Adrenal gland (tissue), 12 donors: ENCODE data around the gene RAI14. TPM values are rescaled to one million over a fixed set of nuclear protein-coding genes. Genes with fewer than 3 reads are reported as not detected.
"Not testable (repeated sequence)": the region's sequence is repeated elsewhere in the genome, so short reads cannot be mapped to it uniquely, and the experiment has no call there.

Source experiments
- DNase-seq, 7 donors: peaks; one replicate each; pipeline ENCODE4 v3.0.0-alpha.2; 2019 to 2020
- H3K27ac ChIP-seq, 5 donors: fragments of 200-600 bp; sonication (generic) in 4 of 5; 1 replicate in 3 of 5; 2 replicates in 2 of 5; pipeline versions ENCODE4 v1.5.1 to v1.8.0; 2016 to 2020; ENCODE audit warnings: mild to moderate bottlenecking in 1 of 5
- H3K27me3 ChIP-seq: fragments of 200-600 bp; 2 replicates; pipeline ENCODE4 v1.8.0; 2021
- H3K36me3 ChIP-seq, 2 donors: fragments of 200-600 bp; replicated peaks in 1 of 2; 1 replicate in 1 of 2; 2 replicates in 1 of 2; pipeline versions ENCODE4 v1.5.1 to v1.8.0; 2018 to 2022
- H3K4me1 ChIP-seq, 2 donors: fragments of 200-600 bp; replicated peaks in 1 of 2; 1 replicate in 1 of 2; 2 replicates in 1 of 2; pipeline versions ENCODE4 v1.5.1 to v1.8.0; 2018 to 2021
- H3K4me3 ChIP-seq, 4 donors: fragments of 200-600 bp; sonication (generic) in 3 of 4; one replicate each; pipeline ENCODE4 v1.5.1; 2016 to 2018
- H3K9me3 ChIP-seq, 3 donors: fragments of 200-600 bp; sonication (generic) in 1 of 3; replicated peaks in 1 of 3; 1 replicate in 2 of 3; 2 replicates in 1 of 3; pipeline versions ENCODE4 v1.5.1 to v1.8.0; 2016 to 2021
- POLR2A ChIP-seq, 2 donors: fragments of 450-650 bp; IDR thresholded peaks; one replicate each; pipeline ENCODE4 v1.6.1; 2017; ENCODE audit warnings: antibody characterized with exemption in 2 of 2, mild to moderate bottlenecking in 2 of 2, moderate library complexity in 1 of 2
- WGBS, 4 donors: extraction: QIAGEN DNeasy Blood & Tissue Kit in 2 of 4; methylation state at CpG; one replicate each; pipeline versions ENCODE4 v1.1.5 to v1.1.7; 2013 to 2017; 5-methylcytosine and 5-hydroxymethylcytosine counted together
- intact Hi-C, 2 donors: fragments of 100-400 bp; cut with DNase I; formaldehyde crosslinking; loops; one replicate each; pipeline versions ENCODE4 v1.14.1 to v1.15.0; 2022 to 2023
- polyA plus RNA-seq, 3 donors: library from polyadenylated mRNA; stranded (reverse); fragments of 200-250 nt in 2 of 3; fragments of 350-450 nt in 1 of 3; fragmentation: Illumina TruSeq in 1 of 3; extraction: RNeasy Lipid Tissue Mini Kit (QIAGEN cat#74804) in 1 of 3; gene quantifications; one replicate each; pipeline ENCODE4 v1.2.3, GENCODE V29; 2013 to 2014
- total RNA-seq, 9 donors: library from RNA; depleted of rRNA in 4 of 9; stranded (reverse); fragments of >200 nt in 4 of 9; fragments of 120-200 nt in 1 of 9; fragmentation: NEBNext Ultra II Directional in 1 of 9; extraction: Animal tissue kit (Norgen Biotek cat#: 25700) in 1 of 9; gene quantifications; one replicate each; pipeline versions ENCODE4 v1.1.0 to v1.2.4, GENCODE V29; 2013 to 2023
- TF ChIP-seq, protein P1 (sequence below), 6 experiments: fragments of 450-650 bp in 4 of 6; fragments of 200-600 bp in 2 of 6; sonication (generic) in 1 of 6; IDR thresholded peaks; 1 replicate in 5 of 6; 2 replicates in 1 of 6; pipeline versions ENCODE4 v1.5.1 to v1.8.0; 2016 to 2021; ENCODE audit warnings: antibody characterized with exemption in 6 of 6, mild to moderate bottlenecking in 2 of 6, moderate library complexity in 1 of 6
- donor health status: healthy with polysubstance abuse.
- donor health status: Bipolar disorder and iron deficiency.
- donor health status: DM: yes; HTN: yes; CAD: no.
- donor health status: DM: no; HTN: no; CAD: no.
- donor health status: DM: no; HTN: no; CAD: no.
- donor health status: DM: yes; HTN: yes; CAD: no.

Gene RAI14
- total and polyA plus RNA-seq, 12 donors = 9.1 to 158 (median 28.5) TPM

DNA sequence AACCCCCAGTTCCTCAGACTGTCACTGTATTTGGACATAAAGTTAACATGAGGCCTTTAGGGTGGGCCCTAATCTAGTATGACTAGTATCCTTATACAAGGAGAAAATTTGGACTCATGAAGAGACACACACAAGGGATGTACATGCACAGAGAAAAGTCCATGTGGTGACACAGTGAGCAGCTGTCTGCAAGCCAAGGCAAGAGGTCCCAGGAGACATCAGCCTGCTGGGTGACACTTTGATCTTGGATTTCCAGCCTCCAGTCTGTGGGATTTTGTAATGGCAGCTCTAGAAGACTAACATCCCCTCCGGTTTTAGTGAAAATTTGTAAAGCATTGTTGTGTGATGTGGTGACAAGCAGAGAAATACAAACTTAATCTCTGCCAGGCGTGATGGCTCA is 66.1 kb downstream of the RAI14 start:
- no peak for TF ChIP-seq POLR2A (IDR thresholded peaks at IDR 0.05)
- TF ChIP-seq, protein P1, sequence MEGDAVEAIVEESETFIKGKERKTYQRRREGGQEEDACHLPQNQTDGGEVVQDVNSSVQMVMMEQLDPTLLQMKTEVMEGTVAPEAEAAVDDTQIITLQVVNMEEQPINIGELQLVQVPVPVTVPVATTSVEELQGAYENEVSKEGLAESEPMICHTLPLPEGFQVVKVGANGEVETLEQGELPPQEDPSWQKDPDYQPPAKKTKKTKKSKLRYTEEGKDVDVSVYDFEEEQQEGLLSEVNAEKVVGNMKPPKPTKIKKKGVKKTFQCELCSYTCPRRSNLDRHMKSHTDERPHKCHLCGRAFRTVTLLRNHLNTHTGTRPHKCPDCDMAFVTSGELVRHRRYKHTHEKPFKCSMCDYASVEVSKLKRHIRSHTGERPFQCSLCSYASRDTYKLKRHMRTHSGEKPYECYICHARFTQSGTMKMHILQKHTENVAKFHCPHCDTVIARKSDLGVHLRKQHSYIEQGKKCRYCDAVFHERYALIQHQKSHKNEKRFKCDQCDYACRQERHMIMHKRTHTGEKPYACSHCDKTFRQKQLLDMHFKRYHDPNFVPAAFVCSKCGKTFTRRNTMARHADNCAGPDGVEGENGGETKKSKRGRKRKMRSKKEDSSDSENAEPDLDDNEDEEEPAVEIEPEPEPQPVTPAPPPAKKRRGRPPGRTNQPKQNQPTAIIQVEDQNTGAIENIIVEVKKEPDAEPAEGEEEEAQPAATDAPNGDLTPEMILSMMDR (IDR thresholded peaks at IDR 0.05) = no peak
- Histone ChIP-seq H3K4me3 (no peak overlapping the region), H3K4me1 (no peaks in the 10 kb centered on the region), H3K36me3 (no peaks in the 10 kb centered on the region), H3K9me3 (no peaks in the 10 kb centered on the region), H3K27me3 (no peaks in the 10 kb centered on the region), H3K27ac (no peak overlapping the region)
- intact Hi-C loops = no loop called here
- no peak for DNase-seq
- WGBS, 4 donors = 90 to 96% (median 91%) methylated on average over 2 of the region's 2 CpGs

DNA sequence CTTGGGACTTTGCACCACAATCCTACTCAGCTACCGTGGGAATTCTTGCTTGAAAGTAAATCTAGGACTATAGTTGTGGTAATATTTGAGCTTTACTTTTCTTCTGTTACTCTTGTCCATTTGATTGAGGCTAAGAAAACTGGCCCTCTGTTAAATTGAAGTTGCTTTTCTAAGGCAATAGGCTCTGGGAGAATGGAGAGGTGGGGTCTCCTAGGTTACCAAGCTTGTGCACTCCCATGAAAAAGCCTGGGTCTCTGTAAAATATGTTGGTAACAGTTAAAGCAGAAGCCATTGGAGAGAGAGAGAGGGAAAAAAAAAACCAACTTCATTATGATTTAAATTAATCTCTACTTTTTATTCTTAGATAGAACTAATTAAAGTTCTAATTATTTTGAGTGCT is 68.6 kb downstream of the RAI14 start:
- H3K4me3 ChIP-seq = no peak overlapping the region
- no peak for DNase-seq
- H3K4me1 ChIP-seq = no peaks in the 10 kb centered on the region
- 75 to 94% (median 84%) methylated on average over 1 of the region's 1 CpG for WGBS, 4 donors
- no peaks in the 10 kb centered on the region for H3K27me3 ChIP-seq
- TF ChIP-seq POLR2A (IDR thresholded peaks at IDR 0.05) = no peak
- TF ChIP-seq, protein P1 (IDR thresholded peaks at IDR 0.05) = no peak
- H3K36me3 ChIP-seq = no peaks in the 10 kb centered on the region
- no peaks in the 10 kb centered on the region for H3K9me3 ChIP-seq
- intact Hi-C loops = no loop called here
- no peak overlapping the region for H3K27ac ChIP-seq

DNA sequence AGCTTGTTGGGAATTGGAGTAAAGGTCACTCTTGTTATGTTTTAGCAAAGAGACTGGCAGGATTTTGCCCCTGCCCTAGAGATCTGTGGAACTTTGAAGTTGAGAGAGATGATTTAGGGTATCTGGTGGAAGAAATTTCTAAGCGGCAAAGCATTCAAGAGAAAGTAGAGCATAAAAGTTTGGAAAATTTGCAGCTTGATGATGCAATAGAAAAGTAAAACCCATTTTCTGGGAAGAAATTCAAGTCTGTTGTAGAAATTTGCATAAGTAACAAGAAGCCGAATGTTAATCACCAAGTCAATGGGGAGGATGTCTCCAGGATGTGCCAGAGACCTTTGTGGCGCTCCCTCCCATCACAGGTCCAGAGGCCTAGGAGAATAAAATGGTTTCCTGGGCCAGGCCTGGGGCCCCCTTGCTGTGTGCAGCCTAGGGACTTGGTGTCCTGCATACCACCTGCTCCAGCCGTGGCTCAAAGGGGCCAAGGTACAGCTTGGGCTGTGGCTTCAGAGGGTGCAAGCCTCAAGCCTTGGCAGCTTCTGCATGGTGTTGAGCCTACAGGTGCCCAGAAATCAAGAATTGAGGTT is 71.1 kb downstream of the RAI14 start:
- H3K9me3 ChIP-seq, intact Hi-C loops, H3K4me1 ChIP-seq, H3K36me3 ChIP-seq, H3K27me3 ChIP-seq, H3K4me3 ChIP-seq, H3K27ac ChIP-seq, DNase-seq: not testable (repeated sequence)
- WGBS, 4 donors = 94 to 98% (median 96%) methylated on average over 4 of the region's 4 CpGs

DNA sequence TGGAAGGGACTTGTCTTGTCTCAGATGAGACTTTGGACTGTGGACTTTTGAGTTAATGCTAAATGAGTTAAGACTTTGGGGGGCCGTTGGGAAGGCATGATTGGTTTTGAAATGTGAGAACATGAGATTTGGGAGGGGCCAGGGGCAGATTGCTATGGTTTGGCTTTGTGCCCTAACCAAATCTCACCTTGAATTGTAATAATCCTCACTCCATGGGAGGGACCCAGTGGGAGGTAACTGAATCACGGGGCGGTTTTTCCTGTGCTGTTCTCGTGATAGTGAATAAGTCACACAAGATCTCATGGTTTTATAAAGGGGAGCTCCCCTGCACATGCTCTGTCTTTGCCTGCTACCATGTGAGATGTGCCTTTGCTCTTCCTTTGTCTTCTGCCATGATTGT is 72.1 kb downstream of the RAI14 start:
- TF ChIP-seq, protein P1 (IDR thresholded peaks at IDR 0.05) = no peak
- no peak for TF ChIP-seq POLR2A (IDR thresholded peaks at IDR 0.05)
- no peaks in the 10 kb centered on the region for H3K4me1 ChIP-seq
- no peaks in the 10 kb centered on the region for H3K36me3 ChIP-seq
- H3K4me3 ChIP-seq = no peak overlapping the region
- WGBS, 4 donors = 90 to 97% (median 95%) methylated on average over 4 of the region's 4 CpGs
- H3K9me3 ChIP-seq = no peaks in the 10 kb centered on the region
- no peak for DNase-seq
- intact Hi-C loops = no loop called here
- no peaks in the 10 kb centered on the region for H3K27me3 ChIP-seq
- H3K27ac ChIP-seq = no peak overlapping the region
